ENCODE results near the gene CD209. TPM values are rescaled to one million over a fixed set of nuclear protein-coding genes. Genes with fewer than 3 reads are reported as not detected.

CD209 gene
- total and polyA plus RNA-seq, 4 donors: 0.57 to 3.3 (median 1.8) TPM

DNA sequence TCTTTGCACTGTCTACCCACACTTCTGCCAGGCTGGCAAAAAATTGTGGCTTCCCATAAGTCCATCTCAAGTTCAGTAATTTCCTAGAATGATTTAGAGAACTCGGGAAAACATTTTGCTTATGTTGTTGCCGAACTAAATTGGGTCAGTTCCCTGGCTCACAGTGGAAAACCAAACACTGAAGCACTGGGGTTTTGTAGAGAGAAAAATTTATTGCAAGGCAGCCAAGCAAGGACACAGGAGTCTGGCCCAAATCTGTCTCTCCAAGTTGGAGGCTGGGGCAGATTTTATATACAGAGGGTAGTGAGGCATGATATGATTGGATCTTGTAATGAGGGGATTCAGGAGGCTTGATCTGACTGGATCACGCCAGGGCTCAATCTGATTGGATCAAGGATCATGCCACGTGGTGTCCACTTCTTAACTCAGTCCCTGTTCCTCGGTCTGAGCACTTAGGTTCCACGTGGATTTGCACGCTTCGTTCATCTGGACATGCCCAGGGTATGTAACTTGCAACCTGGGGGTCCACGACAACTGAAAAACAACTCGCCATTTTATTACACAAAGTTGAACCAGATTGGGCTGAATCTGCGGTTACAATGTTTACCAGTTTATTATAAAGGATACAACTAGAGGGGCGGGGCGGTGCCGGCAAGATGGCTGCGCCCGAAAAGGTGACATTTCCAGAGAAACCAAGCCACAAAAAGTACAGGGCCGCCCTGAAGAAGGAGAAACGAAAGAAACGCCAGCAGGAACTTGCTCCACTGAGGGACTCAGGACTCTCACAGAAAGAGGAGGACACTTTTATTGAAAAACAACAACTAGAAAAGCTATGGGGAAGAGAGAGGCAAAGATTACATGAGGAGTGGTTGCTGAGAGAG, 7.3 kb downstream of the CD209 start:
- no peaks in the 10 kb centered on the region for H3K36me3 ChIP-seq (ENCODE audit: control insufficient read depth in 4 of 4, insufficient read depth in 4 of 4, low read length in 4 of 4)
- peaks cover 0 to 2% (median 0%) of the 10 kb centered on the region in 4 donors for H3K9me3 ChIP-seq (ENCODE audit: control insufficient read depth in 4 of 4, insufficient read depth in 3 of 4, low read length in 3 of 4)
- H3K4me3 ChIP-seq: no peak overlapping the region
- peaks cover 0 to 6% (median 0%) of the 10 kb centered on the region in 3 donors for H3K27me3 ChIP-seq (ENCODE audit: control insufficient read depth in 3 of 3, insufficient read depth in 3 of 3, low read length in 2 of 3)
- H3K4me1 ChIP-seq (ENCODE audit: control insufficient read depth in 5 of 5, insufficient read depth in 5 of 5, low read length in 5 of 5): no peaks in the 10 kb centered on the region
- WGBS, 2 donors: 77 to 87% methylated on average over 19 of the region's 19 CpGs
- no peak for DNase-seq
- no peak for ATAC-seq (ENCODE audit: insufficient read depth, low FRiP score)
- TF ChIP-seq, protein P1, sequence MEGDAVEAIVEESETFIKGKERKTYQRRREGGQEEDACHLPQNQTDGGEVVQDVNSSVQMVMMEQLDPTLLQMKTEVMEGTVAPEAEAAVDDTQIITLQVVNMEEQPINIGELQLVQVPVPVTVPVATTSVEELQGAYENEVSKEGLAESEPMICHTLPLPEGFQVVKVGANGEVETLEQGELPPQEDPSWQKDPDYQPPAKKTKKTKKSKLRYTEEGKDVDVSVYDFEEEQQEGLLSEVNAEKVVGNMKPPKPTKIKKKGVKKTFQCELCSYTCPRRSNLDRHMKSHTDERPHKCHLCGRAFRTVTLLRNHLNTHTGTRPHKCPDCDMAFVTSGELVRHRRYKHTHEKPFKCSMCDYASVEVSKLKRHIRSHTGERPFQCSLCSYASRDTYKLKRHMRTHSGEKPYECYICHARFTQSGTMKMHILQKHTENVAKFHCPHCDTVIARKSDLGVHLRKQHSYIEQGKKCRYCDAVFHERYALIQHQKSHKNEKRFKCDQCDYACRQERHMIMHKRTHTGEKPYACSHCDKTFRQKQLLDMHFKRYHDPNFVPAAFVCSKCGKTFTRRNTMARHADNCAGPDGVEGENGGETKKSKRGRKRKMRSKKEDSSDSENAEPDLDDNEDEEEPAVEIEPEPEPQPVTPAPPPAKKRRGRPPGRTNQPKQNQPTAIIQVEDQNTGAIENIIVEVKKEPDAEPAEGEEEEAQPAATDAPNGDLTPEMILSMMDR (IDR thresholded peaks at IDR 0.05; ENCODE audit: control extremely low read depth, extremely low read depth): no peak
- H3K27ac ChIP-seq (ENCODE audit: low read depth in 1 of 2, low read length in 1 of 2): no peak overlapping the region
- H3K9ac ChIP-seq (ENCODE audit: insufficient read depth in 1 of 2, low read length in 2 of 2): no peak overlapping the region

DNA sequence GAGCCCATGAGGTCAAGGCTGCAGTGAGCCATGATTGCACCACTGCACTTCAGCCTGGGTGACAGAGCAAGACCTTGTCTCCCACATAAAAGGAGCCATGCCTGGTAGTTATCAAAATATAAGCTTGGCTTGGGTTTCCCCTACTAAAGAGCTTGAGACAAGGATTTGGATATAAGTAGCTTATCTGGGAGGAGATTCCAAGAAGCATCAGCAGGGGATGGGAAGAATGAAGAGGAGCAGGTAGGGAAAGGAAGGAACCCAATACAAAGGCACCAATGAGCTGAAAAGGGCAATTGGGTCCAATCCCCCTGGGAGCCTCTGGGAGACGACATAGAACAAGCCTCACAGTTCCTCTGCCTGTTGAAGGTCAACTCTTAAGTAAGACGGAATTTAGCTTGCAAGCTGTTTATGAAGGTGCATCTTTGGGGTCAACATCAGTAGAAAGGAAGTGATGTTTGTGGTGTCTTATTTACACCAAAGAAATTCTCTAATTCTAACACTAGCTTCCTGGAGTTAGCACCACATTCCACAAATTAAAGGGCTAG, 8.1 kb downstream of the CD209 start:
- WGBS, 2 donors: 46 to 49% methylated on average over 2 of the region's 2 CpGs
- H3K27ac ChIP-seq (ENCODE audit: low read depth in 1 of 2, low read length in 1 of 2): no peak overlapping the region
- no peak for DNase-seq

DNA sequence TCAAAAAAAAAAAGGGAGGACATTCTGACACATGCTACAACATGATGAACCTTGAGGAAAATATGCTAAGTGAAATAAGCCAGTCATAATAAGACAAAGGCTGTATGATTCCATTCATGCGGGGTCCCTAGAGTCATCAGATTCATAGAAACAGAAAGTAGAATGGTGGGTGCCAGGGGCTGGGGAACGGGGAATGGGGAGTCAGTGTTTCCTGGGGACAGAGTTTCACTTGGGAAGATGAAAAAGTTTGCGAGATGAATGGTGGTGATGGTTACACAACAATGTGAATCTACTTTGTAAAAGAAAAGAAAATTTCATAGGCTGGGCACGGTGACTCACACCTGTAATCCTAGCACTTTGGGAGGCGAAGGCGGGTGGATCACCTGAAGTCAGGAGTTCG, 9.3 kb downstream of the CD209 start:
- no peak for DNase-seq
- TF ChIP-seq, protein P1 (IDR thresholded peaks at IDR 0.05; ENCODE audit: control extremely low read depth, extremely low read depth): no peak
- 81 to 82% methylated on average over 7 of the region's 7 CpGs for WGBS, 2 donors

More for the DNA sequence above, 8.1 kb downstream of the CD209 start:
- H3K27me3 ChIP-seq (ENCODE audit: control insufficient read depth in 3 of 3, insufficient read depth in 3 of 3, low read length in 2 of 3): peaks cover 0 to 8% (median 0%) of the 10 kb centered on the region in 3 donors
- H3K9me3 ChIP-seq (ENCODE audit: control insufficient read depth in 4 of 4, insufficient read depth in 3 of 4, low read length in 3 of 4): peaks cover 0 to 2% (median 0%) of the 10 kb centered on the region in 4 donors
- no peaks in the 10 kb centered on the region for H3K36me3 ChIP-seq (ENCODE audit: control insufficient read depth in 4 of 4, insufficient read depth in 4 of 4, low read length in 4 of 4)
- TF ChIP-seq, protein P1 (IDR thresholded peaks at IDR 0.05; ENCODE audit: control extremely low read depth, extremely low read depth): no peak
- no peak for ATAC-seq (ENCODE audit: insufficient read depth, low FRiP score)
- no peak overlapping the region for H3K4me3 ChIP-seq
- no peaks in the 10 kb centered on the region for H3K4me1 ChIP-seq (ENCODE audit: control insufficient read depth in 5 of 5, insufficient read depth in 5 of 5, low read length in 5 of 5)
- H3K9ac ChIP-seq (ENCODE audit: insufficient read depth in 1 of 2, low read length in 2 of 2): no peak overlapping the region

More for the DNA sequence above, 9.3 kb downstream of the CD209 start:
- H3K36me3 ChIP-seq (ENCODE audit: control insufficient read depth in 4 of 4, insufficient read depth in 4 of 4, low read length in 4 of 4): no peaks in the 10 kb centered on the region
- H3K27ac ChIP-seq (ENCODE audit: low read depth in 1 of 2, low read length in 1 of 2): no peak overlapping the region
- H3K4me3 ChIP-seq: no peak overlapping the region
- H3K4me1 ChIP-seq (ENCODE audit: control insufficient read depth in 5 of 5, insufficient read depth in 5 of 5, low read length in 5 of 5): no peaks in the 10 kb centered on the region
- no peak for ATAC-seq (ENCODE audit: insufficient read depth, low FRiP score)
- H3K9ac ChIP-seq (ENCODE audit: insufficient read depth in 1 of 2, low read length in 2 of 2): no peak overlapping the region
- peaks cover 0 to 8% (median 0%) of the 10 kb centered on the region in 3 donors for H3K27me3 ChIP-seq (ENCODE audit: control insufficient read depth in 3 of 3, insufficient read depth in 3 of 3, low read length in 2 of 3)
- peaks cover 0 to 2% (median 0%) of the 10 kb centered on the region in 4 donors for H3K9me3 ChIP-seq (ENCODE audit: control insufficient read depth in 4 of 4, insufficient read depth in 3 of 4, low read length in 3 of 4)
